Effector memory CD8-positive, alpha-beta T cell (primary cell): Measurements from ENCODE around the gene ZFP28.

Experiments used
- ATAC-seq: fragments of 150-1000 bp; cut with Tn5 transposase; replicated peaks from 2 replicates; pipeline ENCODE4 v1.10.0; 2021; ENCODE audit warnings: mild to moderate bottlenecking, moderate library complexity
- DNase-seq, 3 experiments: peaks; one replicate each; pipeline ENCODE4 v3.0.0; 2021
- H3K27ac Mint-ChIP-seq, 2 donors: one replicate each; pipeline ENCODE4 v1.8.0; 2022; ENCODE audit warnings: mild to moderate bottlenecking in 2 of 2, mixed read lengths in 2 of 2, moderate library complexity in 2 of 2
- H3K27me3 Mint-ChIP-seq, 2 donors: one replicate each; pipeline ENCODE4 v1.8.0; 2022; ENCODE audit warnings: mixed read lengths in 2 of 2
- H3K36me3 Mint-ChIP-seq: one replicate; pipeline ENCODE4 v1.8.0; 2022; ENCODE audit warnings: mild to moderate bottlenecking, moderate library complexity, mixed read lengths; ENCODE audit not compliant: insufficient read depth
- H3K4me1 Mint-ChIP-seq, 2 donors: one replicate each; pipeline ENCODE4 v1.8.0; 2022; ENCODE audit warnings: low read depth in 2 of 2, mixed read lengths in 2 of 2
- H3K4me3 Mint-ChIP-seq, 2 donors: one replicate each; pipeline ENCODE4 v1.8.0; 2022; ENCODE audit warnings: mild to moderate bottlenecking in 2 of 2, mixed read lengths in 2 of 2, moderate library complexity in 2 of 2
- H3K9me3 Mint-ChIP-seq, 2 donors: one replicate each; pipeline ENCODE4 v1.8.0; 2022; ENCODE audit warnings: mixed read lengths in 2 of 2

ZFP28 gene

DNA sequence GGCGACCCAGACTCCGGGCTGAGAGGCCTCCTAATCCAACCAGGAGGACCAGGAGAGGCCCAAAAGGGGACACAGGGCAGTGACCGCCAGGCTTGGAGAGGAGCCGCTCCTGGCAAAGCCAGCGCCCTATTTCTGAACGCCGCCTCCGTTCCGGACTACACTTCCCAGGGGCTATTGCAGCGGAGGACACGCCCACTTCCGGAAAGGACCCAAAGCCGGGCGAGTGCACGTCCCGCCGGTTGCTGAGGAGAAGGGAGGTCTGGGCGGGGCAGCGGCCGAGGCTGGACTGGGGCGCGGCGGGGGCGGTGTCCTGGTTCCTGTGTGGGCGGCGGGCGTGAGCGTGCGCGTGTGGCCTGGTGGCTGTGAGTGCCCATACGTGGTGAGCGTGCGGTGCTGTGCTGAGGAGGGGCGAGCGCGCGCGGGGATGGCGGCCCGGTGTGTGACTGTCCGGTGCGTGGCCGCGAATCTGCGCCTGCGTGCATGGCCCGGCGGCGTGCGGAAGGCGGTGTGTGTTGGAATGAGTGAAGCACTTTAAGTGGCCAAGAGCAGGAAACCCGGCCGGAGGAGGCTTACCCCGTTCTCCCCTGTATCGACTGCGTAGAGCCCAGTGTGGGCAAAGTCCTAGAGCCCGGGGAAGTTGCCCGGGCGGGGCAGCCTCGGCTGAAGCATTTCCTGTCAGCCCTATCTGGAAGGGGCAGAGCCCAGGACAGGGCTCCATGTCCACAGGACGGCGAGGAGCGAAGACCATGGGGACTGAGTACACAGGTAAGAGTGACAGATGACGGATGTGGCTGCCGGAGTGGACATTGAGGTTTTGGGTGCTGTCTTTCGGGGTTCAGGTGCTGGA, 28.7 kb downstream of the ZFP28 start, which contains the start of gene ZNF470:
Gene ZNF470, plus strand, starts transcription at position 195 of the 847 bp plus-strand sequence. CDS start 2,844 bp downstream, outside the sequence.
- ATAC-seq, result peak; percentile 96
- Mint-ChIP-seq H3K9me3 (peaks cover 16 to 24% of the 10 kb centered on the region in 2 donors), H3K4me3 (peak within 1 kb of the TSS; percentile 95 to 98), H3K4me1 (peaks cover 11 to 12% of the 10 kb centered on the region in 2 donors), H3K27me3 (no peaks in the 10 kb centered on the region), H3K27ac (peak within 1 kb of the TSS; percentile 90 to 94), H3K36me3 (peaks cover 6% of the 10 kb centered on the region)
- peak; percentile 85 to 87 (median 85) for DNase-seq

DNA sequence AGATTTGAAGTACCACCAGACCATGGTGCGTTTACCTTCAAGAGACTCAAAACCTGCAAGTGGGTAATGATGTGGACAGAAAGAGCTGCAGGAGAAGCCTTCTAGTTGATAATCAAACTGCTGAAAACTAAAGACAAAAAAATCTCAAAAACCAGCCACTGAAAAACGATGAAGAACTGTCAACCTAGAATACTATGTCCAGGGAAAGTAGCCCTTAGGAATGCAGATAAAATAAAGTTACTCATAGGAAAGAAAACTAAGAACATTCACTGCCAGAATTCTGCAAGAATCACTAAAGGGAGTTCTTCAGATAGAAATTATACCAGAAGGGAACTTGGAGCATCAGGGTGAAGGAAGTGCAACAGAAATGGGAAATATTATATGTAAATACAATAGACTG, 33.8 kb downstream of the ZFP28 start:
- ATAC-seq (no peak), DNase-seq (no peak)
- peaks cover 3 to 5% of the 10 kb centered on the region in 2 donors for H3K4me1 Mint-ChIP-seq
- H3K4me3 Mint-ChIP-seq, result no peak overlapping the region
- H3K27me3 Mint-ChIP-seq, result no peaks in the 10 kb centered on the region
- H3K9me3 Mint-ChIP-seq, result peaks cover 9 to 19% of the 10 kb centered on the region in 2 donors
- no peak overlapping the region for H3K27ac Mint-ChIP-seq
- H3K36me3 Mint-ChIP-seq, result peaks cover 11% of the 10 kb centered on the region

DNA sequence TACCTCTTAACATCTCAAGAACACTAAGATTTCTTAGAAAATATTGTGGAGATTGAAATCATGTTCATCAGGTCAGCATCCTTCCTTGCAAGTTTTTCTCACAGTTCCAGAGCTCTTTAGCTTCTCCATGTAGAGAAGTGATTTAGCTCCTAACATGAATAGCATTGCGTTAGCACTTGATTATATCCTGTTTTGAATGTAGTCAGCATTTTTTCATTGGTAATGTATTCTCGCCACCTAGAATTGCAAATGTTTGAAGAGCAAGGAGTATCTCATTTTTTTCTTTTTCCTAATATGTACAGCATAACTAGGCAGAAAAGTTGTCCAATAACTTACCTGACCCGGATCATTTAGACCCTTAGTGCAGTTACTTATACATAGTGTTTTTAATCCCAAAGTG, 35.2 kb downstream of the ZFP28 start:
- H3K4me3 Mint-ChIP-seq, result no peak overlapping the region

DNA sequence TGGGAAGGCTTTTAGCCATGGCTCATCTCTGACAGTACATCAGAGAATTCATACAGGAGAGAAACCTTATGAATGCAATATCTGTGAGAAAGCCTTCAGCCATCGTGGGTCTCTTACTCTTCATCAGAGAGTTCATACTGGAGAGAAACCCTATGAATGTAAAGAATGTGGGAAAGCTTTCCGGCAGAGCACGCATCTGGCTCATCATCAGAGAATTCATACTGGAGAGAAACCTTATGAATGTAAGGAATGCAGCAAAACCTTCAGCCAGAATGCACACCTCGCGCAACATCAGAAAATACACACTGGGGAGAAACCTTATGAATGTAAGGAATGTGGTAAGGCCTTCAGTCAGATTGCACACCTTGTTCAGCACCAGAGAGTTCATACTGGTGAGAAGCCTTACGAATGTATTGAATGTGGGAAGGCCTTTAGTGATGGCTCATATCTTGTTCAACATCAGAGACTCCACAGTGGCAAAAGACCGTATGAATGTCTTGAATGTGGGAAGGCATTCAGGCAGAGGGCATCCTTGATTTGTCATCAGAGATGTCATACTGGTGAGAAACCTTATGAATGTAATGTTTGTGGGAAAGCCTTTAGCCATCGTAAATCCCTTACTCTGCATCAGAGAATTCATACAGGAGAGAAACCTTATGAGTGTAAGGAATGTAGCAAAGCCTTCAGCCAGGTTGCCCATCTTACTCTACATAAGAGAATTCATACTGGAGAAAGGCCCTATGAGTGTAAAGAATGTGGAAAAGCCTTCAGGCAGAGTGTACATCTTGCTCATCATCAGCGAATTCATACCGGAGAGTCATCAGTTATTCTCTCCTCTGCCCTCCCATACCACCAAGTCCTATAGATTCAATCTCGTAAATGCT, 39.2 kb downstream of the ZFP28 start:
- Mint-ChIP-seq H3K36me3 (peaks cover 8% of the 10 kb centered on the region), H3K4me3 (no peak overlapping the region), H3K9me3 (peaks cover 13 to 19% of the 10 kb centered on the region in 2 donors), H3K27ac (no peak overlapping the region), H3K4me1 (no peaks in the 10 kb centered on the region), H3K27me3 (no peaks in the 10 kb centered on the region)
- DNase-seq (no peak), ATAC-seq (no peak)

More for the DNA sequence above, 35.2 kb downstream of the ZFP28 start:
- Mint-ChIP-seq H3K4me1 (no peaks in the 10 kb centered on the region), H3K9me3 (peaks cover 12 to 19% of the 10 kb centered on the region in 2 donors), H3K36me3 (peaks cover 11% of the 10 kb centered on the region), H3K27me3 (no peaks in the 10 kb centered on the region), H3K27ac (no peak overlapping the region)
- no peak for DNase-seq
- no peak for ATAC-seq

DNA sequence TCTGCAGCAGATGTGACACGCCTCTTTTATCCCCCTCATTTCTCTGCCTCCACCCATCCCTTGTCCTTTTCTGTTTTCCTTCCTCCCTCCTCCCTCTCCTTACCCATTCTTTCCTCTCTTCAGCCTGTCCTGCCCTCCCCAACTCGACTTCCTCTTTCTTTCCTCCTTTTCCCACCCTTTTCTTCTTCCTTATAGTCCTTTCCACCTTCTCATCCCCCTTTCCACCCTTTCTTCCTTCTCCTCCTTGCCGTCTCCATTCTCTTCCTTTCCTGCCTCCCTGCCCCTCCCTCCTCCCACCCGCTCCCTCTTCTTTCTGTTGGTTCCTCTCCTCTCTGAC, 55.7 kb downstream of the ZFP28 start:
- Mint-ChIP-seq H3K36me3 (peaks cover 7% of the 10 kb centered on the region), H3K9me3 (peaks cover 2 to 9% of the 10 kb centered on the region in 2 donors), H3K27ac (peak overlapping the region; percentile 75 to 93), H3K27me3 (no peaks in the 10 kb centered on the region), H3K4me1 (peaks cover 22 to 25% of the 10 kb centered on the region in 2 donors), H3K4me3 (peak overlapping the region; percentile 76 to 96)
- DNase-seq, result no peak
- no peak for ATAC-seq

DNA sequence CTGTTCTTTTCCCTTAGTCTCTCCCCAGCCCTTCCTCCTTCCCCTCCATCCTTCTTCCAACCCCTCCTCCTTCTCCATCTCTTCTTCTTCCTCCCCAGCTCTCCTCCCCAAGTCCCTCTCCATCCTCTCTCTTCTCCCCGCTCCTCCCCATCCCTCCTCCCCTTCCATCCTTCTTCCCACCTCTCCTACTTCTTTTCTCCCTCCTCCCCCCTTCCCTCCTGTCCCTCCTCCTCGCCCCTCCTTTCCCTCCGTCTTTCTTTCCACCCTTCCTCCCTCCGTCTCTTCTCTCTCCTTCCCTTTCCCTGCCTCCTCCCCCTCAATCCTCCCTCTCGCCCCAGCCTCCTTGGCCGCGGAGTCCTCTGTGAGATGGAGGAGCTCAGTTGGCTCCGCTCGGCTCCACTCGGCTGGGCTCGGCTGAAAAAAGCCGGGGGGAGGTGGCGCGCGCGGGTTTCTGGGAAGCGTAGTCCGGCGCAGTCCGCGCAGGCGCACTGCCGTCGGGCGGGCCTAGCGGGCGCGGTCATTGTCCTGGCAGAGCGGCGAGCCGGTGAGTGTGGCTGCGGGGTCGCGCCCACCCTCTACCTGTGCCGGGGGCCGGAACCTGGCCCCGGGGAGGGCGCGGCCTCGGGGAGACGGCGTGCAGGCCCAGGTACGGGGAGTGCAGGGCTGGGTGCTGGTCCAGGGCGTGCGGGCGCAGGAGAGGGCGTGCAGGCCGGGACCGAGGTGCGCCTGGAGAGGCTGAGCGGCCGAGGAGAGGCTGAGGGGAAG, 56.2 kb downstream of the ZFP28 start, which contains the start of gene ZNF71:
Gene ZNF71, plus strand, starts transcription at position 520 of the 765 bp plus-strand sequence. CDS start 6,257 bp downstream, outside the sequence.
- Mint-ChIP-seq H3K36me3 (peaks cover 7% of the 10 kb centered on the region), H3K27ac (peak within 1 kb of the TSS; percentile 75 to 93), H3K4me1 (peaks cover 22 to 25% of the 10 kb centered on the region in 2 donors), H3K9me3 (peaks cover 2 to 9% of the 10 kb centered on the region in 2 donors), H3K27me3 (no peaks in the 10 kb centered on the region), H3K4me3 (peak within 1 kb of the TSS; percentile 76 to 96)
- DNase-seq (peak; percentile 78 to 82 (median 80)), ATAC-seq (peak; percentile 94)

DNA sequence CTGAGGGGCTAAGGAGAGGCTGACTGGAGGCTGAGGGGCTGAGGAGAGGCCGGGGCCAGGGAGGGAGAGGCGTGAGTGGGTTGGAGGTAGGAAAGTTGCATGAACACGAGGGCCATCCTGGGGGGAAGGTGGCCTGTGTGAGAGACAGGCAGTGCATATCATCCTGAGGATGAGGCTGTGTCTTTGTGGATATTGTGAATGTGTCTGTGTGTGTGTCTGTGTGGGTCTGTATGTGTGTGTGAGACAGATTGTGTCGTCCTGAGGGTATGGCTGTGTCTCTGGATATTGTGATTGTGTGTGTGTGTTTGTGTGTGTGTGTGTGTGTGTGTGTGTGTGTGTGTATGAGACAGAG, 56.8 kb downstream of the ZFP28 start:
- no peak for DNase-seq
- peaks cover 7% of the 10 kb centered on the region for H3K36me3 Mint-ChIP-seq
- peak overlapping the region; percentile 76 to 96 for H3K4me3 Mint-ChIP-seq
- peak overlapping the region; percentile 75 to 93 for H3K27ac Mint-ChIP-seq
- H3K9me3 Mint-ChIP-seq, result peaks cover 2 to 5% of the 10 kb centered on the region in 2 donors
- peak; percentile 36 for ATAC-seq
- H3K27me3 Mint-ChIP-seq, result no peaks in the 10 kb centered on the region
- peaks cover 22 to 27% of the 10 kb centered on the region in 2 donors for H3K4me1 Mint-ChIP-seq

DNA sequence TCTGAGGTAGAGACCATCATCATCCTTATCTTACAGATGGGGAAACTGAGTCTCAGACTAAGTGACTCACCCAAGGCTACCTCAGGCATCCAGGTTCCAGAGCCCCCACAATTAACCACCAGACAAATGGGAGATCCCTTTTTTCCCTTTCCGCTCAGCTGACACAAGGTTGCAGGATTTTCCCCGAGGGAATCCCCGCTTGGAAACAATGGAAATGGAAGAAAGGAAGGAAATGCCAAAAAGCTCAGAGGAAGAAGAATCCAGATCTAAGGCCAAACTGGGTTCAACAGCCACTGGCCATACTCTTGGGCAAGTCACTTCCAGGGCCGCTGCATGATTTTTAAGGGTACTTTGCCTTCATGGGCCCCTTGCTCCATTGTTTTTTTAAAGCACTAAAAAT, 57.9 kb downstream of the ZFP28 start:
- Mint-ChIP-seq H3K27ac (no peak overlapping the region), H3K4me3 (peak overlapping the region; percentile 76 to 96), H3K4me1 (peaks cover 27 to 31% of the 10 kb centered on the region in 2 donors), H3K36me3 (peaks cover 10% of the 10 kb centered on the region), H3K27me3 (no peaks in the 10 kb centered on the region), H3K9me3 (peaks cover 0 to 12% of the 10 kb centered on the region in 2 donors)
- ATAC-seq (no peak), DNase-seq (no peak)

DNA sequence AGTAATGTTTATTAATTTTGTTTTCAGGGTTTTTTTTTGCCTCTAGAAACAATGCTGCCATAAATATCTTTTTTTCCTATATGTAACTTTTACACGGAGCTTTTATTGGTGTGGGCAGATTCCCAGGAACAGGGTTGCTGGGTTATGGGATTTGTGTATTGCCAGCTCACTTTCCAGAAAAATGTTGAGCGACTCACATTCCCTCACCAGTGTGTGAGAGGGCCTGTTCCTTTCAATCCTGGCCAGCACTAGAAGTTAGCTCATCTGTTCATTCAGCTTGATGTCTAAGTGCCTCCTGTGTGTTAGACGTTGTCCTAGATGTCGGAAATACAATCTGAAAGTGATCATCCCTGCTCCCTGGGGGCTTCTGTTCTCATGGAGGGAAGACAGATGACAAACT, 58.9 kb downstream of the ZFP28 start:
- Mint-ChIP-seq H3K4me1 (peaks cover 30 to 31% of the 10 kb centered on the region in 2 donors), H3K4me3 (no peak overlapping the region), H3K27me3 (no peaks in the 10 kb centered on the region), H3K9me3 (peaks cover 0 to 13% of the 10 kb centered on the region in 2 donors), H3K36me3 (peaks cover 10% of the 10 kb centered on the region), H3K27ac (no peak overlapping the region)
- DNase-seq (no peak), ATAC-seq (no peak)

DNA sequence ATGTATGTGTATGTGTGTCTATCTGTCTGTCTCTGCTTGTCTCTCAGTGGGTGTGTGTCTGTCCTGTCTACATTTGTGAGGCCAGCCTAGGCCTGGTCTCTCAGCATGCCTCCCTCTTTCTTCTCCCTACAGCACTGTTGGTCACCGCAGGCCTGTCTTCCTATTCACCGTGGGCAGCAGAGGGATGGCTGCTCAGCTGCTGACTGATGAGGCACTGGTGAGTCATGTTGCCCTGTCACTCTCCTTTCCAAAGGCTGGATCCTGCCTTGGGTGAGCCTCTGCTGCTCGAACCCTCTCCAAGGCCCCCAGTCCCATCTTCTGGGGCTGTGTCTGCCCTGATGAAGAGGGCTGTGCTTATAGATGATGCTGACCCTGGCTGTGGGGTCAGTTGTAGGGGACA, 62.6 kb downstream of the ZFP28 start:
- Mint-ChIP-seq H3K4me1 (peaks cover 11 to 13% of the 10 kb centered on the region in 2 donors), H3K36me3 (peaks cover 3% of the 10 kb centered on the region), H3K9me3 (peaks cover 7 to 21% of the 10 kb centered on the region in 2 donors), H3K4me3 (no peak overlapping the region), H3K27me3 (no peaks in the 10 kb centered on the region), H3K27ac (no peak overlapping the region)
- DNase-seq (no peak), ATAC-seq (no peak)

DNA sequence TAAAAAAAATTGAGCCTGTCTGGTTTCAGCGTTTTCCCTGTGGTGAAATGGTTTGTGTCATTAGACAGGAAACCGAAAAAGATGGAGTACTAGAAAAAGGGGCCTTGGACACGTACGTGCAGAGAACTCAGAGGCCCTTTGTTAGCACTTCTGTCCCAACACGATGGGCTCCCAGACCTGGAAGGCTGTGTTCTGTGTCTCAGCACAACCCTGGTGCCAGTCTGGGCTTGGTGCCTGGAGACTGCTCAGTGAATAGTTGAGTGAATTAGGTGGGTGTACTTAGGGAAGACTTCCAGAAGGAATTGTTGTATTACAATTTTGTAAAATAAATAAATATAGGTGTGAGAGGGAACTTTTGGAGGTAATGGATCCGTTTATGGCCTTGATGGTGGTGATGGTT, 65.1 kb downstream of the ZFP28 start:
- no peak for DNase-seq
- Mint-ChIP-seq H3K27me3 (no peaks in the 10 kb centered on the region), H3K27ac (no peak overlapping the region), H3K4me1 (peaks cover 5 to 10% of the 10 kb centered on the region in 2 donors), H3K9me3 (peaks cover 10 to 30% of the 10 kb centered on the region in 2 donors), H3K36me3 (peaks cover 3% of the 10 kb centered on the region), H3K4me3 (no peak overlapping the region)
- ATAC-seq, result no peak
